ENCODE results near the gene FOXA3.

FOXA3 gene

GRCh38 chr19:45905011-45905410 is 40.9 kb downstream of the FOXA3 start:
- DNase-seq (ENCODE audit: low read depth): no peak
- TF ChIP-seq, protein P1, sequence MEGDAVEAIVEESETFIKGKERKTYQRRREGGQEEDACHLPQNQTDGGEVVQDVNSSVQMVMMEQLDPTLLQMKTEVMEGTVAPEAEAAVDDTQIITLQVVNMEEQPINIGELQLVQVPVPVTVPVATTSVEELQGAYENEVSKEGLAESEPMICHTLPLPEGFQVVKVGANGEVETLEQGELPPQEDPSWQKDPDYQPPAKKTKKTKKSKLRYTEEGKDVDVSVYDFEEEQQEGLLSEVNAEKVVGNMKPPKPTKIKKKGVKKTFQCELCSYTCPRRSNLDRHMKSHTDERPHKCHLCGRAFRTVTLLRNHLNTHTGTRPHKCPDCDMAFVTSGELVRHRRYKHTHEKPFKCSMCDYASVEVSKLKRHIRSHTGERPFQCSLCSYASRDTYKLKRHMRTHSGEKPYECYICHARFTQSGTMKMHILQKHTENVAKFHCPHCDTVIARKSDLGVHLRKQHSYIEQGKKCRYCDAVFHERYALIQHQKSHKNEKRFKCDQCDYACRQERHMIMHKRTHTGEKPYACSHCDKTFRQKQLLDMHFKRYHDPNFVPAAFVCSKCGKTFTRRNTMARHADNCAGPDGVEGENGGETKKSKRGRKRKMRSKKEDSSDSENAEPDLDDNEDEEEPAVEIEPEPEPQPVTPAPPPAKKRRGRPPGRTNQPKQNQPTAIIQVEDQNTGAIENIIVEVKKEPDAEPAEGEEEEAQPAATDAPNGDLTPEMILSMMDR (conservative IDR thresholded peaks at IDR 0.05; ENCODE audit: low read length): no peak
- no peak overlapping the region for H3K4me3 ChIP-seq (ENCODE audit: low read length)

GRCh38 chr19:45906221-45906620 is 42.1 kb downstream of the FOXA3 start:
- TF ChIP-seq, protein P1 (conservative IDR thresholded peaks at IDR 0.05; ENCODE audit: low read length): no peak
- DNase-seq (ENCODE audit: low read depth): no peak
- H3K4me3 ChIP-seq (ENCODE audit: low read length): no peak overlapping the region

GRCh38 chr19:45908956-45909355 is 44.8 kb downstream of the FOXA3 start:
- TF ChIP-seq, protein P1 (conservative IDR thresholded peaks at IDR 0.05; ENCODE audit: low read length): no peak
- no peak for DNase-seq (ENCODE audit: low read depth)
- no peak overlapping the region for H3K4me3 ChIP-seq (ENCODE audit: low read length)

- DNase-seq (ENCODE audit: low read depth): no peak
- H3K4me3 ChIP-seq (ENCODE audit: low read length): no peak overlapping the region
- TF ChIP-seq, protein P1 (conservative IDR thresholded peaks at IDR 0.05; ENCODE audit: low read length): no peak
These were observed 47.2 kb downstream of the FOXA3 start for GRCh38 chr19:45911291-45911690.

GRCh38 chr19:45913874-45914830 is 50.0 kb downstream of the FOXA3 start, which contains the start of gene NANOS2:
Gene NANOS2 (minus strand): TSS chr19:45914778. CDS start chr19:45914693, 85 bp downstream.
- no peak within 1 kb of the TSS for H3K4me3 ChIP-seq (ENCODE audit: low read length)
- TF ChIP-seq, protein P1 (conservative IDR thresholded peaks at IDR 0.05; ENCODE audit: low read length): no peak
- DNase-seq (ENCODE audit: low read depth): no peak

GRCh38 chr19:45917421-45918091 is 53.4 kb downstream of the FOXA3 start:
- TF ChIP-seq, protein P1 (conservative IDR thresholded peaks at IDR 0.05; ENCODE audit: low read length): no peak
- H3K4me3 ChIP-seq (ENCODE audit: low read length): no peak overlapping the region
- DNase-seq (ENCODE audit: low read depth): no peak
